ENCODE measurements around the gene ATOSB.

DNA sequence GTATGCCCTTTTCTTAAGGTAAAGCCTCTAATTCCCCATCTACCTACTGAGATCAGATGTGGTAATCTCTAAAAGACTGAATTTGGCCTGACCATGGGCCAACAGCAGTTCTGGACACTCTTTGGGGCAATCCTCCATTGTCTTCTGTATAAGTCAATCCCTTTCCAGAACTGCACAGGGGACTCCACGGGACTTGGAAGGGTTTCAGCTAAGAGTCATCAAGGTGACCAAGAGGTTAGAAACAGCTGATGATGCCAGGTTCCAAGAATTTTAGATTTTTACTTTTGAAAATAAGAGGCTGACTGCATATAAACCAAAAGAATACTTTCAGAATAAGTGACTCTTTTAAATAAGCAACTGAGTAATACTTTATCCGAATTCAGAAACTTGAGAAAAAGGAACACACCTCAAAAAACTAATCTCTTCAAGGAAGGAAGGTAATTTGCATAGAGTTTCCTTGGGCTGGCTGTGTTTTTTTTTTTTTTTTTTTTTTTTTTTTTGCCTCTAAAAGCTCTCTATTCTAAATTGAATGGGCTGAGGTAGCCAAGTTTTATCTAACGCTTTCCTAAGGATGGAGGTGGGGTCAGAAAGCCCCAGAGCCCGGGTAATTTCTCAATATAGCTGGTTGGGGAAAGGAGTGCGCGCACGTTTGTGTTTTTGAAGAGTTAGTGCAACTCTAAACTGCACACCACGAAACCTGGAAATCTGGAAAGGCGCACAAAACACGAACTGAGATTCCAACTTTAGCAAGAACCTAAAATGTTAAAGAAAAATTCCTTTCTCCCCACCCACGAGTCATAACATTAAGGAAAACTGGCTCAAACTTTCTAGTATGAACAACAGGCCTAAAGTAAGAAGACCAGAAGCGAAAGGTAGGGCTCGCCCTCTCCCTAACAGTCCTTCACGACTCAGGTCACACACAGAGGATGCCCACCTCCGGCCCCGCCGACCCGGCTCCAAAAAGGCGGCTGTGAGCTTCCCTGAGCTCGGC is 44.5 kb downstream of the ATOSB start:
- TF ChIP-seq, protein P1, sequence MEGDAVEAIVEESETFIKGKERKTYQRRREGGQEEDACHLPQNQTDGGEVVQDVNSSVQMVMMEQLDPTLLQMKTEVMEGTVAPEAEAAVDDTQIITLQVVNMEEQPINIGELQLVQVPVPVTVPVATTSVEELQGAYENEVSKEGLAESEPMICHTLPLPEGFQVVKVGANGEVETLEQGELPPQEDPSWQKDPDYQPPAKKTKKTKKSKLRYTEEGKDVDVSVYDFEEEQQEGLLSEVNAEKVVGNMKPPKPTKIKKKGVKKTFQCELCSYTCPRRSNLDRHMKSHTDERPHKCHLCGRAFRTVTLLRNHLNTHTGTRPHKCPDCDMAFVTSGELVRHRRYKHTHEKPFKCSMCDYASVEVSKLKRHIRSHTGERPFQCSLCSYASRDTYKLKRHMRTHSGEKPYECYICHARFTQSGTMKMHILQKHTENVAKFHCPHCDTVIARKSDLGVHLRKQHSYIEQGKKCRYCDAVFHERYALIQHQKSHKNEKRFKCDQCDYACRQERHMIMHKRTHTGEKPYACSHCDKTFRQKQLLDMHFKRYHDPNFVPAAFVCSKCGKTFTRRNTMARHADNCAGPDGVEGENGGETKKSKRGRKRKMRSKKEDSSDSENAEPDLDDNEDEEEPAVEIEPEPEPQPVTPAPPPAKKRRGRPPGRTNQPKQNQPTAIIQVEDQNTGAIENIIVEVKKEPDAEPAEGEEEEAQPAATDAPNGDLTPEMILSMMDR (IDR thresholded peaks at IDR 0.05; ENCODE audit: low read length) = no peak
- TF ChIP-seq EZH2 (IDR thresholded peaks at IDR 0.05; ENCODE audit: borderline replicate concordance, low read length) = no peak

Data from OCI-LY1 (cell line).